Breast epithelium (tissue), 4 donors: ENCODE measurements around the gene GLI3. TPM values are rescaled to one million over a fixed set of nuclear protein-coding genes. Genes with fewer than 3 reads are reported as not detected.

Experiments used
- DNase-seq, 2 donors: peaks; one replicate each; pipeline ENCODE4 v3.0.0-alpha.2; 2019; ENCODE audit warnings: low spot score in 2 of 2
- H3K27ac ChIP-seq, 2 donors: fragments of 200-600 bp; sonication (generic) in 1 of 2; one replicate each; pipeline ENCODE4 v1.5.1; 2016 to 2019; ENCODE audit warnings: mild to moderate bottlenecking in 1 of 2
- H3K27me3 ChIP-seq, 2 donors: fragments of 200-600 bp; sonication (generic) in 1 of 2; one replicate each; pipeline versions ENCODE4 v1.5.1 to v1.6.0; 2017 to 2019; ENCODE audit warnings: control low read depth in 1 of 2, mild to moderate bottlenecking in 1 of 2
- H3K36me3 ChIP-seq: fragments of 200-600 bp; one replicate; pipeline ENCODE4 v1.5.1; 2019
- H3K4me1 ChIP-seq, 2 donors: fragments of 200-600 bp; sonication (generic); one replicate each; pipeline ENCODE4 v1.5.1; 2016 to 2019; ENCODE audit warnings: control low read depth in 1 of 2
- H3K4me3 ChIP-seq, 3 donors: fragments of 200-600 bp; sonication (generic); 1 replicate in 2 of 3; 2 replicates in 1 of 3; pipeline ENCODE4 v1.5.1; 2016 to 2019; ENCODE audit warnings: mild to moderate bottlenecking in 3 of 3, moderate library complexity in 2 of 3
- H3K9me3 ChIP-seq, 2 donors: fragments of 200-600 bp; sonication (generic) in 1 of 2; one replicate each; pipeline ENCODE4 v1.5.1; 2016 to 2019; ENCODE audit warnings: control low read depth in 1 of 2
- CTCF ChIP-seq, 3 donors: fragments of 450-650 bp; IDR thresholded peaks; one replicate each; pipeline ENCODE4 v1.5.1; 2016 to 2017; ENCODE audit warnings: antibody characterized with exemption in 3 of 3, mild to moderate bottlenecking in 3 of 3, moderate library complexity in 3 of 3
- POLR2A ChIP-seq: fragments of 450-650 bp; IDR thresholded peaks from one replicate; pipeline ENCODE4 v1.6.1; 2016; ENCODE audit warnings: antibody characterized with exemption, mild to moderate bottlenecking, moderate library complexity
- POLR2AphosphoS5 ChIP-seq, 3 donors: sonication (generic); formaldehyde crosslinking; IDR thresholded peaks; one replicate each; pipeline ENCODE4 v1.6.1; 2017; ENCODE audit warnings: antibody characterized with exemption in 3 of 3
- intact Hi-C: fragments of 100-400 bp; cut with DNase I; formaldehyde crosslinking; loops from one replicate; pipeline ENCODE4 v1.15.1; 2023; ENCODE audit warnings: low total_unique reads
- total RNA-seq, 3 donors: library from RNA; depleted of rRNA; stranded (reverse); fragments of >200 nt; gene quantifications; one replicate each; pipeline ENCODE4 v1.1.0, GENCODE V29; 2016

The GLI3 gene
- total RNA-seq, 3 donors from 2014 or later = 10.2 to 29.9 (median 22.6) TPM

GRCh38 chr7:42105554-42106358 lies 131.3 kb downstream of the GLI3 start:
- H3K9me3 ChIP-seq = no peaks in the 10 kb centered on the region
- TF ChIP-seq POLR2AphosphoS5 (IDR thresholded peaks at IDR 0.05) (no peak), POLR2A (no peak), CTCF (IDR thresholded peaks at IDR 0.05) (no peak)
- no peak overlapping the region for H3K4me3 ChIP-seq
- intact Hi-C loops = no loop called here
- H3K27me3 ChIP-seq = no peaks in the 10 kb centered on the region
- H3K4me1 ChIP-seq = peaks cover 7 to 10% of the 10 kb centered on the region in 2 donors
- no peaks in the 10 kb centered on the region for H3K36me3 ChIP-seq
- DNase-seq = no peak
- H3K27ac ChIP-seq = peak overlapping the region; percentile 48 to 72

DNA sequence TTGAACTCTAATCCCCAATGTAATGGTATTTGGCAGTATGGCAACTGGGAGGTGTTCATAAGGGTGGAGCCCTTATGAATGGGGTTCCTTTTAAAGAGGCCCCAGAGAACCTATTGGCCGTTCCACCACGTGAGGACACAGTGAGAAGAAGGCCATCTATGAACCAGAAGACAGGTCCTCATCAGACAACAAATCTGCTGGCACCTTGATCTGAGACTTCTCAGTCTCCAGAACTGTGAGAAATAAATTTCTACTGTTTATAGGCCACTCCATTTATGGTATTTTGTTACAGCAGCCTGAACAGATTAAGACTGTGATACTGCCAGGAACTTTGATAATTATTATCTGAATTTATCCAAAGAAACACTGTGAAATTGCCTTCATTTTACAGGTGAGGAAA lies 132.3 kb downstream of the GLI3 start:
- intact Hi-C loops = no loop called here
- Histone ChIP-seq H3K9me3 (no peaks in the 10 kb centered on the region), H3K27ac (peak overlapping the region in 1 of 2 donors; percentile 18), H3K36me3 (no peaks in the 10 kb centered on the region), H3K27me3 (no peaks in the 10 kb centered on the region), H3K4me3 (no peak overlapping the region), H3K4me1 (peaks cover 7 to 10% of the 10 kb centered on the region in 2 donors)
- DNase-seq = no peak
- TF ChIP-seq POLR2A = no peak
- TF ChIP-seq POLR2AphosphoS5 (IDR thresholded peaks at IDR 0.05) = no peak
- TF ChIP-seq CTCF (IDR thresholded peaks at IDR 0.05) = no peak

GRCh38 chr7:42104231-42104630 lies 132.8 kb downstream of the GLI3 start:
- intact Hi-C loops = no loop called here
- no peaks in the 10 kb centered on the region for H3K36me3 ChIP-seq
- no peak overlapping the region for H3K4me3 ChIP-seq
- TF ChIP-seq POLR2A (no peak), POLR2AphosphoS5 (IDR thresholded peaks at IDR 0.05) (no peak), CTCF (IDR thresholded peaks at IDR 0.05) (no peak)
- H3K4me1 ChIP-seq = peaks cover 7 to 10% of the 10 kb centered on the region in 2 donors
- H3K9me3 ChIP-seq = no peaks in the 10 kb centered on the region
- H3K27me3 ChIP-seq = no peaks in the 10 kb centered on the region
- no peak for DNase-seq
- H3K27ac ChIP-seq = no peak overlapping the region

DNA sequence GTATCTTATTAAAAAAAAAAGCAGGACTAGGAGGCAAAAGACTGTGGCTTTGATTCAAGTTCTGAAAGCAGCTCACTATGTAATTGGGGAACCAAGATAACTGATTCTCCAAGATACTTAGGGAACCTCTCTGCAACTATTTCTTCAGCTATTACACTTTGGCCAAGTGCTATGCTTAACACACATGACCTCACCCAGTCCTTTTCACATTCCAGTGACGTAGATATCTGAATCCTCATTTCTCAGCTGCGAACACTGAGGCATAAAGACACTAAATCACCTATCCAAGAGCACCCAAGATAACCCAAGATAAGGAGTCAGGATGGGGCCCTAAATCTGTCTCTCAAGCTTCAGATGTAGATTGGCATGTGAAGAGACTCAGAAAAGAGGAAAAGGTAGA lies 133.6 kb downstream of the GLI3 start:
- Histone ChIP-seq H3K27me3 (no peaks in the 10 kb centered on the region), H3K27ac (peak overlapping the region in 1 of 2 donors; percentile 26), H3K4me1 (peaks cover 7 to 10% of the 10 kb centered on the region in 2 donors), H3K36me3 (no peaks in the 10 kb centered on the region), H3K4me3 (no peak overlapping the region), H3K9me3 (no peaks in the 10 kb centered on the region)
- DNase-seq = no peak
- intact Hi-C loops = no loop called here
- TF ChIP-seq POLR2A = no peak
- TF ChIP-seq POLR2AphosphoS5 (IDR thresholded peaks at IDR 0.05) = no peak
- no peak for TF ChIP-seq CTCF (IDR thresholded peaks at IDR 0.05)

- Histone ChIP-seq H3K4me3 (no peak overlapping the region), H3K27me3 (no peaks in the 10 kb centered on the region), H3K36me3 (no peaks in the 10 kb centered on the region), H3K9me3 (no peaks in the 10 kb centered on the region), H3K4me1 (peaks cover 7 to 10% of the 10 kb centered on the region in 2 donors), H3K27ac (peak overlapping the region in 1 of 2 donors; percentile 26)
- no peak for DNase-seq
- TF ChIP-seq POLR2A = no peak
- TF ChIP-seq CTCF (IDR thresholded peaks at IDR 0.05) = no peak
- no peak for TF ChIP-seq POLR2AphosphoS5 (IDR thresholded peaks at IDR 0.05)
- intact Hi-C loops = no loop called here
These were observed 134.0 kb downstream of the GLI3 start for GRCh38 chr7:42103020-42103419.
